HG03469 (cell line): ENCODE data around the gene RNF213.
"Not testable (repeated sequence)": the region's sequence is repeated elsewhere in the genome, so short reads cannot be mapped to it uniquely, and the experiment has no call there.

Experiments used
- ATAC-seq: cut with Tn5 transposase; IDR thresholded peaks from one replicate; pipeline ENCODE4 v1.9.1; 2021; ENCODE audit warnings: mild to moderate bottlenecking, moderate library complexity, moderate number of reproducible peaks; ENCODE audit not compliant: unreplicated experiment

RNF213 gene

GRCh38 chr17:80223838-80224497 is 36.7 kb upstream of the RNF213 start:
- no peak for ATAC-seq

GRCh38 chr17:80224683-80225082 is 36.0 kb upstream of the RNF213 start:
- no peak for ATAC-seq

GRCh38 chr17:80225230-80225629 is 35.4 kb upstream of the RNF213 start:
- ATAC-seq = no peak

GRCh38 chr17:80227156-80227555 is 33.5 kb upstream of the RNF213 start:
- no peak for ATAC-seq

GRCh38 chr17:80227666-80228065 is 33.0 kb upstream of the RNF213 start:
- no peak for ATAC-seq

- ATAC-seq = no peak
These were observed 32.2 kb upstream of the RNF213 start for GRCh38 chr17:80228477-80228876.

GRCh38 chr17:80229011-80229410 is 31.6 kb upstream of the RNF213 start:
- ATAC-seq = no peak

GRCh38 chr17:80232438-80232837 is 28.2 kb upstream of the RNF213 start:
- ATAC-seq = no peak

GRCh38 chr17:80233202-80233601 is 27.4 kb upstream of the RNF213 start:
- no peak for ATAC-seq

GRCh38 chr17:80236911-80237310 is 23.7 kb upstream of the RNF213 start:
- ATAC-seq = no peak

GRCh38 chr17:80237386-80237785 is 23.3 kb upstream of the RNF213 start:
- ATAC-seq = no peak

GRCh38 chr17:80242505-80242904 is 18.1 kb upstream of the RNF213 start:
- no peak for ATAC-seq

GRCh38 chr17:80243526-80244433 is 16.9 kb upstream of the RNF213 start:
- no peak for ATAC-seq

- not testable (repeated sequence) for ATAC-seq
These were observed 16.2 kb upstream of the RNF213 start for GRCh38 chr17:80244448-80244847.

- ATAC-seq = no peak
These were observed 15.7 kb upstream of the RNF213 start for GRCh38 chr17:80244871-80245509.

- ATAC-seq = no peak
These were observed 14.9 kb upstream of the RNF213 start for GRCh38 chr17:80245566-80246265.

- ATAC-seq = no peak
These were observed 14.4 kb upstream of the RNF213 start for GRCh38 chr17:80246266-80246681.

- no peak for ATAC-seq
These were observed 13.9 kb upstream of the RNF213 start for GRCh38 chr17:80246726-80247125.

GRCh38 chr17:80247561-80247960 is 13.1 kb upstream of the RNF213 start:
- ATAC-seq = no peak

GRCh38 chr17:80248001-80248893 is 12.4 kb upstream of the RNF213 start:
- no peak for ATAC-seq
